ENCODE data around the gene STK32B.

STK32B gene

DNA sequence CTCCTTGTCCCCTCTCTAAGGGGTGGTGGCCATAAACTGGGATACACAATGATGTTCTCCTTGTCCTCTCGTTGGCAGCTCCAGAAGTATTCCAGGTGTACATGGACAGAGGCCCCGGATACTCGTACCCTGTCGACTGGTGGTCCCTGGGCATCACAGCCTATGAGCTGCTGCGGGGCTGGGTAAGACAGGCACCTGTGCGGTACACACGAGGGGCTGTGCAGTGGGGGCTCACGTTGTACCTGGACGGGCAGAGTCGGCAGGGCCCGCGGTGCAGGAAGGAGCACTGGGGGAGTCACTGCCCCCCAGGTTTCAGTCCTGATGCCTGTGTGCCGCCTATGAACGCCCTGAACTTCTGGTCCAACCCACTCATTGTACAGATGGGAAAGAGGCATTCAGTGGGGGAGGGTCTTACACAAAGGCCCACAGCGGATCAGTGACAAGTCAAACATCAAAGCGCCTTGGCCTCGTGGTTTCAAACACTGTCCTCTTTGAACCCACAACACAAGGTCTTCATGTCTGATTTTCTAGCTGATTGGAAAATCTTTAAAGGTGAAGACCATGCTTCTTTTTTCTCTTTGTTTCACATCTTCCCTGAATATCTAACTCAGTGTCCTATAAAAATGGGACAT is 395.4 kb downstream of the STK32B start:
- DNase-seq (ENCODE audit: low spot score): no peak

DNA sequence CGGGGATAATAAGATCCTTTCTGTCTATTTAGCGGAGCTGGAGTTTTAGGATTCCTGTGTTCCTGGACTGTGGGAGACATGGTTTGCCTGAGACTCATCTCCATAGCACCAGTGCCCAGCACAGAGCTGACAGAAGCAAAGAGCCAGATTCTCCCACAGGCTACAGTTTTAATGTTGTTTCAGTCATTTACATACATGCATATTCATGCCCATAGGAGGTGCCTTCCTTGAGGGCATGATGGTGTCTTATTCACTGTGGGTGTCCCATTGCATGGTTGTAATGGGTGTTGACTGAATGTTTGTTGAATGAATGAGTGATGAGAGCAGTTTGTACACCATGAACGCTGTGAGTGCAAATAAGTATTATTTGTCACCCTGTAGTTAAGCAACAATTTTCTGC is 396.5 kb downstream of the STK32B start:
- no peak for DNase-seq (ENCODE audit: low spot score)

DNA sequence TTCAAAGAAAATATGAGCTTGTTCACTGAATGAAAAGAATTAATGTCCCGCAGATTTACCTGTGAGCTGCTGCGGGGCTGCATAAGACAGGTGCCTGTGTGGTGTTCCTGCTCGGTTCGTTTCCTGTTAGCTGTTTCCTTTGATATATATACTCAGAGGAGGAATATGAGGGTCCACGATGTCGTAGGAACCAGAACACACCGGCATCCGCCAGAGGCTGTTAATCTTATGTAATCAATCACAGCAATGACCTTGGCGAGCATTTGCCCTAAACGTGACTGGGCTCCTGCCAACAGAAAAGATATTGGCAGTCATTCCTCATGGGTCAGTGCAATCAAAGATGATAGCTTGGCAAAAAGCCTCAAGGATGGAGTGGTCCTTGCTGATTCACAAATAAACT is 396.9 kb downstream of the STK32B start:
- no peak for DNase-seq (ENCODE audit: low spot score)

DNA sequence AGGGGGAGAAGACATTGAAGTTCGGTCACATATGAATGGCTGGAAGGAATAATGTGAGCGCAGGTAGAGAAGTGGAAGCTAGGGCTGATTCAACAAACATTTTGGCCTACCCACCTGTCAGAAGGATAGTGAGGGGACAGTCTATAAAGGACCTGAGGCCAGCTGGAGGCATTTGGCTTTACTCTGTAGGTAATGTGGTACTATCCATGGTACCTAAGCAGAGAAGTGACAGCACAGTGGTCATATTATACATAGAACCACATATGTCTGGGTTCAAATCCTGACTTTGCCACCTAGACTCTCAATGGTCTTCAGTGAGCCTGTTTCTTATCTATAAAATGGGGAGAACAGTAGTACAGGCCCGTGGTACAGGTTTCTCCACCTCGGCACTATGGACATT is 400.0 kb downstream of the STK32B start:
- no peak for DNase-seq (ENCODE audit: low spot score)

DNA sequence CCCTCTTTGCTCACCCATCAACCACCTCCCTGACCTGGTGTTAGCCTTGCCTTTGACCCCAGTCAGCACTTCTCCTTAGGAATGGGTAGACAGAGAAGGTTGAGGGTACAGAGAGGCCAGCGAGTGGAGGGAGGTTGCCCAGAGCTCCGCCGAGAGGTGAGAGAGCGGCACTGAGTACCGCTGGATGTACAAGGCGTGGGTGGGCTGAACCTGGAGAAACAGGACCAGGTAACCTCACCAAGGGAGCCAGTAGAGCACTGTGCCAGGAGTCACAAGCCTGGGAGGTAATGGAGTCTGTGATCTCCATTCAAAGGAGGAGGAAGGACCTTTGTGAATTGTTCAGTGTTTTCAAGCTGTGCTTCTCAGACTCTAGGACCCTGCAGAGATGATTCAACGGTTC is 400.9 kb downstream of the STK32B start:
- DNase-seq (ENCODE audit: low spot score): no peak

DNA sequence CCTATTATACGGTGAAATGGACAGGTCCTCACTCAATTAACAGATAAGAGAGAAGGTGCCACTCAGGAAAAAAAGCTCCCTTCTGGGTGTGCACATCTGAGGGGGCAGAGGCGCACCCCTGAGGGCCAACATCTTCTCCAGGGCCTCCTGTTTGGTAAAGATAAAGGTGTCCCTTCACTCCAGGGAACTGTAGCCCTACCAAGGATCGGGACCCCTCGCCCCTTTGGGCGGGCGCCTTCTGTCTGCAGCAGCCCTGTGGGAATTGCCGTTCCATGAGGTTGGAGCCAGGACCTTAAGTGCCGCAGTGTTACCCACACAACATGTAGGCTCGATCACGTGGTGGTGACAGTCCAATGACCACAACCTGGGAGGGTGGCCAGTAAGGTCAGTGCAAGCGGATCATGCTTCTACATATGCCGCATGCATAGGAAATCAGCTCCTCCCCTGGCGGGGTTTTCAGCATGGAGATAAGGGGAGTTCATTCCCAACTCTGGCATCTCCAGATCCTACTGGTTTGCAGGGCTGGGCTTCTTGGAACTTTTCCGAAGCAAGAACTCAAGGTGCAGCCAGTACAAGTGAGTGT is 403.8 kb downstream of the STK32B start:
- DNase-seq (ENCODE audit: low spot score): no peak

DNA sequence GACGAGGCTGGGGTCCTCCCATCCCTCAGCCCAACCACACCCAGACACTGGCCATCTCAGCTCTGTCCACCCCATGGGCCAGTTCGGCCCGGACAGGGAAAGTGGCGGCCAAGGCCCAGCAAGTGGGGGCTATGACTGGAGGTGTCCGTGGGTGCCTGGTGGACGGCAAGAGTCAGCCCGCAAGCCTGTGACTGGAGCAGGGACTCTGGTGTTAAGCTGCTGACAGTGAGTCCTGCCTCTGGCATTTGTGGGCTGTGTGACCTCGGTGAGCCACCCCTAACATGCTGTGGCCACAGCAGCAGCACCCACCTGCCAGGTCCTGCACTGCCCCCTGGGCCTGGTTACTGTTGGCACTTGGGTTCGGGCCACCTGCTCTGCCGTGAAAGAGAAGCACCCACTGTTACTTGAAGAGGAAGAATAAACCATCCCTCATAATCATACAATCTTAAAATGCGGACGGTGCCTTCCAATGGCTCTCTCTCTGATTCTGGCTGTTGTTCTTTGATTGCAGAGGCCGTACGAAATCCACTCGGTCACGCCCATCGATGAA is 405.1 kb downstream of the STK32B start:
- DNase-seq (ENCODE audit: low spot score): no peak

DNA sequence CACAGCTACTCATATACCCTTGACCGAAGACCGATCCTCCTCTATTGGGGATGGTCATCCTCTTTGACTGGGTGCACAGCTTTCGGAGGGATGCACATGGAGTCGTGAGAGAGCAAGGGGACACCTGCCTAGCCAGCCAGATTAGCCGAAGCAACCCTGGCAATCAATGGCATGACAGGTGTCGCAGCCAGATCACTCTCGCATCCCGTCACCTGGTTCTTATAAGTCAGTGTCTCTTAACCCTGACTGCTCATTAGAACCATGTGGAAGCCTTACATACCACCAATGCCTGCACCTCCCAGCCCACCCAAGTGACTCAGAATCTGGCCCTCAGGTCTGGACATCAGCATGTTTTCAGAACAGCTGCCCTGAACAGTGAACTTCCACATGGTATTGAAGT is 407.4 kb downstream of the STK32B start:
- DNase-seq (ENCODE audit: low spot score): no peak

DNA sequence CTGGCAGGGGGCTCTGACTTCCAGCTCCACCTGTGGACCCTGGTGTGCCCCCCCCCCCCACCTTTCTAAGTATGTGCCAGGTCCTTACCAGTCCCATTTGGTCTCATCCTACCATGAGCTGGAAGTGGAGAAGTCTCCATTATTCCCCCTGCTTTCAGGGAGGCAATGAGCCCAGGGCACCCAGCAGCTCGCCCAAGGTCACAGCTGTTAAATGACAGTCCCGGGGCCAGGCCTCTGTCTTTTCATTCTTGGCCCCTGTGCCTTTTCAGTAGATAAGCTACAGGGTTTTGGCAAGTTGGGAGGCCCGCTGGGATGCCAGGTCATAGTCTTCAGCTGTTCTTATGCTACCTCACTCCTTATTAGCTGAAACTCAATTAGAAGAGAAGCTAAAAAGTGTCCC is 408.0 kb downstream of the STK32B start:
- no peak for DNase-seq (ENCODE audit: low spot score)

DNA sequence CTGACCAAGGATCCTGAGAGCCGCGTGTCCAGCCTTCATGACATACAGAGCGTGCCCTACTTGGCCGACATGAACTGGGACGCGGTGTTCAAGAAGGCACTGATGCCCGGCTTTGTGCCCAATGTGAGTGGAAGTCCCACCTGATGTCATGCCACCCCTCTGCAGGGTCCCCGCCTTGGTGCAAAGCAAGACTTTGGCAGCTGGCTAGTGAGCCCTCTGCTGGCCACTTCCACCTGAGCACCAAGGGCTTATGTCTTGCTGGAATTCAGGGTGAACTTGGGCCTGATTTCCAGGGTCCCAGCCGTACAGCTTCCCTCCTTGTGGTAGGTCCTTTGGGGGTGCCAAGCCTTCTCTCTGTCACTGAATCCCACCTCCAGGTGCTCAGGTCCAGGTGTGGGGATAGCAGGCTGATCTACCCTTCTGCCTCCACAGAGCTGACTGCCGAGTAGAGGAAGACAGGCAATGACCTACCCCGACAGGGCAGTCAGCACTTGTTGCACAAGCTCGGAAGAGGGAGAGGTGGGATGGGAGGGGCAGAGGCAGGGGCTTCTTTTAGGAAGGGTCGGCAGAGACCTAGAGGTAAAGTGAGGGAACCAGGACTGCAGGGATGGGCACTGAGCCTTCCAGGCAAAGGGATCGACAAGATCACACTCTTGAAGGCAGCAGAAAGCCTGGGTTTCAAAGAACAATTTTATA is 409.0 kb downstream of the STK32B start:
- peak; percentile 36 for DNase-seq (ENCODE audit: low spot score)

DNA sequence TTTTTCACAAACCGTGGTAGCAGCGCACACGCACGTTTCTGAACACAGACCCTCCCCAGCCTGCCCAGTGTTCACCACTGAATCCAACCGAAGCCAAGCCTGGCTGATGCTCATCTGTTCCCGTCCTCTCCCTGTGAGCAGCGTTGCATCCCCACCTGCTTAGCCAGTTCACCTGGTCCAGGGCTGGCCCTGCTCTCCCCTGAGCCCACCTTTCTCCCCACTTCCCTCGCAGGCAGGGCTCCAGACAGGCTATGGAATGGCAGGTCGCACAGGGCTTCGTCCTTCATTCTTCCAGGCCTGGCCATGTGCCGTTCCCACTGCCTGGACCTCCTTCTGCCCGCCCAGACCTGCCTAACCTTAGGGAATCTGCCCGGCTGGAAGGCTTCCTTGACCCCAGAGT is 410.2 kb downstream of the STK32B start:
- no peak for DNase-seq (ENCODE audit: low spot score)

DNA sequence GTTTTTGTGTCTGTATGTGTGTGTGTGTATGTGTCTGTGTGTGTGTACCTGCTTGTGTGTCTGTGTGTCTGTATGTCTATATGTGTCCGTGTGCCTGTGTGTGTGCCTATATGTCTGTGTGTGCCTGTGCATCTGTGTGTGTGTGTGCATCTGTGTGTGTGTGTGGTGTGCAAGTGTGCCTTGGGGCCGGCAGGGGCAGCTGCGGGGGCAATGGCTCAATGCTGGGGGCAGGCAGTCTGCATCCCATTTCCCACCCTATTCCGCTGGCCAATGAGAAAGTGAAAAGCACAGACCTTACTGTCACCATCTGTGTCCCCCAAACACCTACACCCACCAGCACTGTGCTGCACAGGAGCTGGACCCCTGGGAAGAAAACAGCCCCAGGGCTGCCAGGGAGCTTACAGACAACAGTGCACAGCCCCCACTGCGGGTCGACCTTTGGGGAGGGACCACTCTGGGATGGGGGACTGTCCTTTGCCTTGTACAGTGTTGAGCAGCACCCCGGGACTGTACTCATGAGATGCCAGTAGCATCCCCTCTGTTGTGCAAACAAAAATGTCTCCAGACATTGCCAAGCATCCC is 411.1 kb downstream of the STK32B start:
- DNase-seq (ENCODE audit: low spot score): no peak

DNA sequence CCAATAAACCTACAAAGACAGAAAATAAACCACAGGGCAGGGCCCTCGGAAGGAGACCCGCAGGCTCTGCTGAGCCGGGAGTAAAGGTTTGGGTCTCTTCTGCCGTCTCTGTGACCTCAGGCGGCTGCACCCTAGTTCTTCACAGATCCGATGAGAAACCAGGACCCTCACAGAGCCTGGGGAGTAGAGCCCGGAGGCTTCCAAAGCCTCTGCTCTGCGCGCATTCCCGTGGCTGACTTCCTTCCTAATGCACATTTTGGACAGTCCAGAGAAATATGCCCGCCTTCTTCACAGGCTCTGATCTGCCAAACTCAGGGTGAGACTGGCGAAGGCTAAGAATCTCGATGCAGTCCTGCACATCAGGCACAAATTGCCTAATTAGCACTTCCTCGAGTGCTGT is 411.6 kb downstream of the STK32B start:
- DNase-seq (ENCODE audit: low spot score): no peak

DNA sequence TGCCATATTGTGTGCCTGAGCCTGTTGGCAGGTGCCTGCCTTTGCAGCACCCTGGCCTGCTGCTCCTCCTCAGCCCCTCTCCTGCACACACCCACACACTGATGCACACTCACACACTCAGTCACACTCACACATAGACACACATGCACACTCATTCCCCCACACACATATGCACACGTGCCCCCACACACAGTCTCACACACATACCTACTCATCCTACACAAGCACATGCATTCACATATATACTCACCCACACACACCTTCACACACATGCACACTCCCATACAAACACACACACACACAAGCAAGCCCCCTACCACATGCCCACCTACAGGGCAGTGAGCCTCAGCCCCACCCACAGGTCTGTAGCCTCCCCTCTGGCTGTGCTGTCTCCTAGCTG is 412.1 kb downstream of the STK32B start:
- DNase-seq (ENCODE audit: low spot score): no peak

DNA sequence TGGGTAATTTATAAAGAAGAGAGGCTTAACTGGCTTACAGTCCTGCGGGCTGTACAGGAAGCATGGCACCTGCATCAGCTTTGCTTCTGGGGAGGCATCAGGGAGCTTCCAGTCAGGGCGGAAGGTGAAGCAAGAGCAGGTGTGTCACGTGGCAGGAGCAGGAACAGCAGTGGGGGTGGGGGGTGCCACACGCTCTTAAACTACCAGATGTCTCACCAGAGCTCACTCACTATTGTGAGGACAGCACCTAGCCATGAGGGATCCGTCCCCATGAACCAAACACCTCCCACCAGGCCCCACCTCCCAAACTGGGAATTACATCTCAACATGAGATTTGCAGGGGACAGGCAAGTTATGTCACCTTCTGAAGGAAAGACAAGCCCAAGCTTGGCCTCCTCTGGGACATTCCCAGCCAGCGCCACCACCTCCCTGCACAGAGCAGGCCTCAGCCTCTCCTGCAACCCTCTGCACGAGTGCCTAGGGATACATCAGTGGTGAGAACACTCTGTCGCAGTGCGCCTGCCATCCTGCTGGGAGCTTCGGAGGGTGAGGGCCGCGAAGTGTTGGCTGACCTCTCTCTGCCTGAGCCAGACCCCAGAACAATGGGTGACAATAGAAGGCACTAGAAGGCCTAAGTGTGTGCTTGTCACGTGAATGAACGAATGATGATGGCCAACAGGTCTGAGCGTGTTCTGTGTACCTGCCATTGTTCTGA is 412.8 kb downstream of the STK32B start:
- no peak for DNase-seq (ENCODE audit: low spot score)

DNA sequence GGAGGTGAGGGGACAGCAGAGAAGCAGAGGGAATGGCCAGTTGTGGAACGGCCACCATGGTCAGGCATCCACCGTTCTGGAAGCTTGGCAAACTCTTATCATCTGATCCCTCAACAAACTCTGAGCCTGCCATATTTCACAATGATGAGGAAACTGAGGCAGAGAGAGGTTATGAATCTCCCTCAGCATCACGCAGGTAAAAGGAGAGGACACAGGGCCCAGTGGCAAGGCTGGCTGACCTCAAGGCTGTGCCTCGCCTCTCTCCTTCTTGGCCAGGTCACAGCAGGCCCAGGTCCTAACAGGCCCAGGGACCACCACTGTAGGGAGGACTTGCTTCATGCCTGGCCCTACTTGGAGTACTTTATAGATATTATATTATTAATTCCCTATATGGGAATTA is 414.2 kb downstream of the STK32B start:
- DNase-seq (ENCODE audit: low spot score): no peak

DNA sequence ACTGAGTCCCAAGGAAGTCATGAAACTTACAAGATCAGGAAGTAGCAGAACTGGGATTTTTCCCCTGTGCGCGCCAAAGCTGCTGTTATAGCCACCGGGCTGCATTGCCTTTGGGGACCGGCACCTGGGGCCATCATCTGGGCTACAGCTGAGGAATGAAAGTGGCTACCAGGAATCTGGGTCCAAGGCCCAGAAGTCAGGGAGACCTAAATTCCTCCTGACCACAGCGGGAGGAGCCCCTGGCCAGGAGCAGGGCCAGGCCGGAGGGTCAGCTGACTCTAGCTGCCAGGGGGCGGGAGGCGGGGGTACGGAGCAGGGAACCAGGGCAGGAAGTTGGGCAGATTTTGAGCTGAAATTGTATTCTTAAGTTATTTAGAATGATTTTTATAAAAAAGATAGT is 414.7 kb downstream of the STK32B start:
- no peak for DNase-seq (ENCODE audit: low spot score)

DNA sequence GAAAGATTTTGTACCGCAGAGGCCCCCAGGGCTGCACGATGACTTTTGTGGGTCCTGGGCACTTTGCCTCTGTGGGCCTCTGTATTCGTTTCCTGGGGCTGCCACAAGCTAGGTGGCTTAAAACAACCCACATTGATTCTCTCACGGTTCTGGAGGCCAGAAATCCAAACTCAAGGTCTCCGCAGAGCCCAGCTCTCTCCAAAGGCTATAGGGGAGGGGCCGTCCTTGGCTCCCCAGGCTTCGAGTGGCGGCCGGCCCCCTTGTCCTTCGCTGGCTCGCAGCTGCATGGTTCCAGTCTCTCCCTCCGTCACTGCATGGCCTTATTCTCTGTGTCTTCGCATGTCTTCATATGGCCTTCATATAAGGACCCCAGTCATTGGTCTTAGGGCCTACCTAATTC is 415.8 kb downstream of the STK32B start:
- DNase-seq (ENCODE audit: low spot score): no peak

DNA sequence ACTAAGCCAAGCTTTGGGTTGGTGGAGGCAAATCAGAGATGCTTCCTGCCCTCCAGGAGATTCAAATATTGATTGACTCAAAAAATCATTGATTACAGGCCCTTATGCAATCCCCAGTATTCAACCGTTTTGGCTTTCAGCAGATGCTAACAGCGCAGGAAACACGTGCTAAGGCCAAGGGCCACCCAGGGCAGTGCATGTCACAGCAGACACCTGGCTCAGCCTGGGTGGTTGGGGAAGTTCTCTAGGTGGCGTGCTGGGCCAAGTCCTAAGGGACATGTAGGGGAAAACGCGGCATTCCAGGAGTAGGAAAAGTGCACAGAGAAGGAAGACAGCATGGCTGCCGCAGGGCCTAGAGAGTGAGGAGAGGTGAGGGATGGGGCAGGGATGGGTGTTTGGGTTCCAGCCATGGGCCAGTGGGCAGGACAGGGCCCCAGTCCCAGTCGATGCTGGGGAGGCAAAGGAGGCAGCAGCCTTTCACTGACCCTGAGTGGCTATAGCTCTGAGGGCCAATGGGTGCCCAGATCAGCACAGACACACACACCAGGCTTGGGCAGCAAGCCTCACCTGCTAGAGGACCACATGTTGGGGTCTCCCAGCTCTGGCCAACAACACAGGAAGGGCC is 418.0 kb downstream of the STK32B start:
- DNase-seq (ENCODE audit: low spot score): no peak

DNA sequence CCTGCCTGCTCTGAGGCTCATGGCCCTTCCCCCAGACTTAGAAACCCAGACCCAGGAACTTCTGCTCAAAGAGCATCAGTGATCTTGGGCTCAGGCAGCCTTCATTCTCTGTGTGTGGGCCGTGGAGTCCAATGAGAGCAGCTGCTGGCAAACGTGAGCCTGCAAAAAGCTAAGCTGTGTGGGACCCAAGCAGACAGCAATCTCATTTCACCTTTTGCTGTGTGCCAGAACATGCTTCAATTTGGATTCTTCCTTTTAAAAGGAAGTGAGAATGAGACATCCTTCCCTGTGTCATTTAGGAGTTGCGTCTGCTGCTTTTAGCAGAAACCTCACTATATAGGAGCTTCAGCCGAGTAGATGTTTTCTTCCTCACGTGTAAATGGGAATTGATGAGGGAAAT is 418.6 kb downstream of the STK32B start:
- no peak for DNase-seq (ENCODE audit: low spot score)

DNA sequence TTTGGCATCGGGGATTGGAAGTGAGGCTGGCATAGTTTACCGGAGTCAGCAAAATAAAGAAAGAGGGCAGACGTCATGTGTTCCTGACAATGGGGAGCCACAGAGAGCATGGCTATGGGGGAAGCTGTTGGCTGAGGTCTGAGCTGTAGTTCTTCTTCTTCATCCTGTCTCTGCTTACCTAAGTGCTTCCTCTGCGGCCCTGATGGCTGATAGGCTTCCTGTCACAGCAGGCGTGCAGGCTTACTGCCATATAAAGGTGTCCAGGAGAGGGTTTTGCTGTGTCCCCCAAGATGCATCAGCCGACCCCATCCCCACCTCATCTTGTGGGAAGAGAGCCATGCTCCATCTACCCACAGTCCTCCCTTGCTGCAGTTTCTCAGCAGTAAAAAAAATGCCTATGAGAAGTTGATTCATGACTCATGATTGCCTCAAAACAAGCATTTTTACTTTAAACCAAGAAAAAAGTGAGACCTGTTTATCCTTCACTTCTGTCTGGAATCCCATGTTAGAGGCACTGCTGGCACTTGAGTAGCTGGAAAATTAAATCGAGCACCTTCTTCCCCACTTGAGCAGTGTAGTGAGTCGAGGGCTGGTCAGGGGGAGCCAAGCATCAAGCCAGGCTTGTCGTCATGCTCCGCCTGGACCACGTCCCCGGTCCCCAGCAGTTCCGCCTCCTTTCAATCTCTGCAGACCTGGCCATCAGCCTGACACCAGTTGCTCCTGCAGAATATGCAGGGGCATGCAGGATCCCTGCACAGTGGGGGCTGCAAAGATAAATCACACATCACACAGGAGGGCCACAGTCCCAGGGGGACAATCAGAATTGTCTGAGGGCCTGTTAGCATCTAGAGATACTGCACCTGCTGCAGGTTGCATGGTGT is 419.3 kb downstream of the STK32B start:
- DNase-seq (ENCODE audit: low spot score): no peak

All from NAMALWA (cell line).